Cortex of kidney (tissue), 1 donor: ENCODE results near the gene ZSWIM5.
"Not testable (repeated sequence)": the region's sequence is repeated elsewhere in the genome, so short reads cannot be mapped to it uniquely, and the experiment has no call there.

ENCODE experiments used
- DNase-seq: peaks from one replicate; lab custom pipeline; 2025; lab: John Stamatoyannopoulos, UW

ZSWIM5 gene

GRCh38 chr1:45136984-45137383 lies 69.4 kb downstream of the ZSWIM5 start:
- no peak for DNase-seq

- no peak for DNase-seq
Observed at GRCh38 chr1:45135316-45135715, 71.1 kb downstream of the ZSWIM5 start.

GRCh38 chr1:45134461-45134873 lies 71.9 kb downstream of the ZSWIM5 start:
- DNase-seq: no peak

- not testable (repeated sequence) for DNase-seq
Observed at GRCh38 chr1:45132719-45133118, 73.7 kb downstream of the ZSWIM5 start.

GRCh38 chr1:45123358-45123757 lies 83.0 kb downstream of the ZSWIM5 start:
- DNase-seq: no peak

- DNase-seq: no peak
Observed at GRCh38 chr1:45122724-45123123, 83.7 kb downstream of the ZSWIM5 start.

GRCh38 chr1:45117766-45118165 lies 88.6 kb downstream of the ZSWIM5 start:
- no peak for DNase-seq

GRCh38 chr1:45116820-45117219 lies 89.6 kb downstream of the ZSWIM5 start:
- DNase-seq: no peak

- DNase-seq: no peak
Observed at GRCh38 chr1:45116340-45116739, 90.1 kb downstream of the ZSWIM5 start.

- DNase-seq: not testable (repeated sequence)
Observed at GRCh38 chr1:45115198-45115597, 91.2 kb downstream of the ZSWIM5 start.

- no peak for DNase-seq
Observed at GRCh38 chr1:45112661-45113060, 93.7 kb downstream of the ZSWIM5 start.

GRCh38 chr1:45111239-45111638 lies 95.2 kb downstream of the ZSWIM5 start:
- no peak for DNase-seq

- no peak for DNase-seq
Observed at GRCh38 chr1:45107782-45108181, 98.6 kb downstream of the ZSWIM5 start.

- DNase-seq: not testable (repeated sequence)
Observed at GRCh38 chr1:45106864-45107263, 99.5 kb downstream of the ZSWIM5 start.

GRCh38 chr1:45106156-45106545 lies 100.3 kb downstream of the ZSWIM5 start:
- not testable (repeated sequence) for DNase-seq

- DNase-seq: not testable (repeated sequence)
Observed at GRCh38 chr1:45105486-45106155, 100.8 kb downstream of the ZSWIM5 start.

GRCh38 chr1:45103534-45103933 lies 102.9 kb downstream of the ZSWIM5 start:
- DNase-seq: no peak

GRCh38 chr1:45101947-45102346 lies 104.5 kb downstream of the ZSWIM5 start:
- no peak for DNase-seq

- DNase-seq: not testable (repeated sequence)
Observed at GRCh38 chr1:45101528-45101927, 104.9 kb downstream of the ZSWIM5 start.

GRCh38 chr1:45097944-45098343 lies 108.5 kb downstream of the ZSWIM5 start:
- DNase-seq: no peak

- DNase-seq: no peak
Observed at GRCh38 chr1:45097079-45097478, 109.3 kb downstream of the ZSWIM5 start.

GRCh38 chr1:45095450-45095849 lies 111.0 kb downstream of the ZSWIM5 start:
- DNase-seq: no peak

GRCh38 chr1:45094371-45094770 lies 112.0 kb downstream of the ZSWIM5 start:
- DNase-seq: not testable (repeated sequence)

GRCh38 chr1:45093334-45093733 lies 113.1 kb downstream of the ZSWIM5 start:
- no peak for DNase-seq
